Measurements from ENCODE around the gene CLEC16A. TPM values are rescaled to one million over a fixed set of nuclear protein-coding genes. Genes with fewer than 3 reads are reported as not detected.

CLEC16A gene
- total and polyA plus RNA-seq, 5 donors from 2014 or later, result 11.8 to 38.9 (median 12.3) TPM

DNA sequence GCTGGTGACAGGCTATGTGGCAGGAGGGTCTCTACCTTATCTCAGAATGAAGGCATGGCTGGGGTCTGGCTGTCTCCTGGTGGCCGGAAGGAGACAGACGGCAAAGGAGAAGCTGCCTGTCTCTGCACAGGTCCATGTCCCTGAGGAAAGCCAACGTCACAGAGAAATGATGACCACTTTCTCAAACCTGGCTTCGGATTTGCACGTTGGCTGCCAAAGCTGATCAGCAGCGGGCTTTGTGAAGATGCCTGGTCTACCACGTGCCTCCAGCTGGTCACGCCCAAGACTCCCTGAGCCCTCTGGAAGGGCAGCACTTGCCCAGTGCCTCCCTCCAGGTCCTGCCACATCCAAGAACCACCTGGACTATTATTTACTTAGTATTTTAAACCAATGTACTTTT, 10.5 kb upstream of the CLEC16A start:
- H3K4me1 Mint-ChIP-seq, result peaks cover 24 to 65% (median 43%) of the 10 kb centered on the region in 4 donors
- H3K36me3 Mint-ChIP-seq, result peaks cover 16% of the 10 kb centered on the region
- H3K9me3 Mint-ChIP-seq, result peaks cover 0 to 2% (median 0%) of the 10 kb centered on the region in 7 donors
- peaks cover 29% of the 10 kb centered on the region for H3K36me3 ChIP-seq (ENCODE audit: control insufficient read depth, insufficient read depth, low read length)
- H3K27ac Mint-ChIP-seq, result peak overlapping the region; percentile 25 to 68 (median 60)
- H3K4me1 ChIP-seq (ENCODE audit: control insufficient read depth, insufficient read depth, low read length, poor library complexity, severe bottlenecking), result peaks cover 35% of the 10 kb centered on the region
- no peaks in the 10 kb centered on the region for H3K27me3 Mint-ChIP-seq
- no peak for ATAC-seq (ENCODE audit: low read depth in 2 of 2)
- peak overlapping the region in 1 of 4 donors; percentile 13 for H3K4me3 Mint-ChIP-seq
- H3K9me3 ChIP-seq (ENCODE audit: control insufficient read depth in 2 of 2, low read length in 2 of 2), result no peaks in the 10 kb centered on the region
- no peak for DNase-seq
- no peak overlapping the region for H3K27ac ChIP-seq (ENCODE audit: insufficient read depth, low read length, poor library complexity, severe bottlenecking)
- H3K27me3 ChIP-seq (ENCODE audit: control insufficient read depth, insufficient read depth, low read length), result no peaks in the 10 kb centered on the region
- no peak overlapping the region for H3K4me3 ChIP-seq (ENCODE audit: low read depth, low read length)

GRCh38 chr16:10934325-10935107, 9.8 kb upstream of the CLEC16A start:
- no peak for DNase-seq
- peaks cover 0 to 2% (median 0%) of the 10 kb centered on the region in 7 donors for H3K9me3 Mint-ChIP-seq
- peak overlapping the region in 2 of 3 donors; percentile 43 to 68 for H3K27ac Mint-ChIP-seq
- peaks cover 16% of the 10 kb centered on the region for H3K36me3 Mint-ChIP-seq
- peaks cover 26% of the 10 kb centered on the region for H3K36me3 ChIP-seq (ENCODE audit: control insufficient read depth, insufficient read depth, low read length)
- peaks cover 41% of the 10 kb centered on the region for H3K4me1 ChIP-seq (ENCODE audit: control insufficient read depth, insufficient read depth, low read length, poor library complexity, severe bottlenecking)
- no peak for ATAC-seq (ENCODE audit: low read depth in 2 of 2)
- no peak overlapping the region for H3K27ac ChIP-seq (ENCODE audit: insufficient read depth, low read length, poor library complexity, severe bottlenecking)
- no peaks in the 10 kb centered on the region for H3K9me3 ChIP-seq (ENCODE audit: control insufficient read depth in 2 of 2, low read length in 2 of 2)
- H3K27me3 Mint-ChIP-seq, result no peaks in the 10 kb centered on the region
- H3K4me3 Mint-ChIP-seq, result peak overlapping the region in 2 of 4 donors; percentile 9 to 14
- no peaks in the 10 kb centered on the region for H3K27me3 ChIP-seq (ENCODE audit: control insufficient read depth, insufficient read depth, low read length)
- H3K4me3 ChIP-seq (ENCODE audit: low read depth, low read length), result no peak overlapping the region
- H3K4me1 Mint-ChIP-seq, result peaks cover 24 to 72% (median 48%) of the 10 kb centered on the region in 4 donors

- H3K36me3 ChIP-seq (ENCODE audit: control insufficient read depth, insufficient read depth, low read length), result peaks cover 25% of the 10 kb centered on the region
- H3K4me1 ChIP-seq (ENCODE audit: control insufficient read depth, insufficient read depth, low read length, poor library complexity, severe bottlenecking), result peaks cover 50% of the 10 kb centered on the region
- DNase-seq (no peak), ATAC-seq (ENCODE audit: low read depth in 2 of 2) (no peak)
- peak overlapping the region in 3 of 4 donors; percentile 8 to 54 (median 14) for H3K4me3 Mint-ChIP-seq
- H3K27me3 ChIP-seq (ENCODE audit: control insufficient read depth, insufficient read depth, low read length), result no peaks in the 10 kb centered on the region
- no peaks in the 10 kb centered on the region for H3K9me3 ChIP-seq (ENCODE audit: control insufficient read depth in 2 of 2, low read length in 2 of 2)
- H3K4me1 Mint-ChIP-seq, result peaks cover 25 to 77% (median 57%) of the 10 kb centered on the region in 4 donors
- no peaks in the 10 kb centered on the region for H3K27me3 Mint-ChIP-seq
- H3K4me3 ChIP-seq (ENCODE audit: low read depth, low read length), result no peak overlapping the region
- peaks cover 0 to under 1% (median 0%) of the 10 kb centered on the region in 7 donors for H3K9me3 Mint-ChIP-seq
- no peak overlapping the region for H3K27ac ChIP-seq (ENCODE audit: insufficient read depth, low read length, poor library complexity, severe bottlenecking)
- peak overlapping the region in 2 of 3 donors; percentile 5 to 41 for H3K27ac Mint-ChIP-seq
- peaks cover 12% of the 10 kb centered on the region for H3K36me3 Mint-ChIP-seq
These were observed 9.0 kb upstream of the CLEC16A start for GRCh38 chr16:10935226-10935915.

DNA sequence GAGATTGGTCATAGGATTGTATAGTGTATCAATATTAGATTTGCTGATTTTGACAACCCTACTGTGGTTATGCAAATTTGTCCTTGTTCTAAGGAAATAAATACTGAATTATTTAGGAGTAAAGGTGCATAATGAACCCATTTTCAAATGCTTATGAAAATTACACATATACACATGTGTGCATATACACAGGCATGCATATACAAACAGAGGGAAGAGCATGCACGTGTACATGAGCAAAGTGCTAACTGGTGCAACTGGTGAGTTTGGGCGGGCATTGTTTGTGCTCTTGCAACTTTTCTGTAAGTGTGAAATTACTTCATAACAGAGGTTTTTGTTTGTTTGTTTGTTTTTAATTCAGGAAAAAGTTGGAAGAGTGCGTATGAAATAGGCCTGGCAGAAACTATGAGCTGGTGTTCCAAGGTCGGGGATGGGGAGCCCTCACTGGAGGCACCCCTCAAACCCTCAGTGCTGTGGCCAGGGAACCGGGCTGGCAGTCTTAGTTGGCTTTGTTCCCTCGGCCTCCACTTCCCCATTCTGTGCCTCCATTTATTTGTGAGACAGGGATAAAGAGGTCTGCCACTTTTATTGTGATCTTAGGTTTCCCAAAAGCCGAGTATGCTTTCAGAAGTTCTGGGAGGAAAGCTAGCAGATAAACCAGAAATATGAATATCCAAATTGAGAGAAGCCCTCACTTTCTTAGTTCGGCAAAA, 7.9 kb upstream of the CLEC16A start:
- Mint-ChIP-seq H3K36me3 (peaks cover 12% of the 10 kb centered on the region), H3K27me3 (no peaks in the 10 kb centered on the region), H3K9me3 (peaks cover 0 to 1% (median 0%) of the 10 kb centered on the region in 7 donors), H3K4me1 (peaks cover 29 to 86% (median 63%) of the 10 kb centered on the region in 4 donors), H3K27ac (peak overlapping the region in 2 of 3 donors; percentile 27 to 41), H3K4me3 (peak overlapping the region; percentile 68 to 94 (median 86))
- Histone ChIP-seq H3K36me3 (ENCODE audit: control insufficient read depth, insufficient read depth, low read length) (peaks cover 23% of the 10 kb centered on the region), H3K27ac (ENCODE audit: insufficient read depth, low read length, poor library complexity, severe bottlenecking) (no peak overlapping the region), H3K4me1 (ENCODE audit: control insufficient read depth, insufficient read depth, low read length, poor library complexity, severe bottlenecking) (peaks cover 61% of the 10 kb centered on the region), H3K9me3 (ENCODE audit: control insufficient read depth in 2 of 2, low read length in 2 of 2) (no peaks in the 10 kb centered on the region), H3K27me3 (ENCODE audit: control insufficient read depth, insufficient read depth, low read length) (no peaks in the 10 kb centered on the region), H3K4me3 (ENCODE audit: low read depth, low read length) (no peak overlapping the region)
- ATAC-seq (ENCODE audit: low read depth in 2 of 2), result no peak
- no peak for DNase-seq

- Mint-ChIP-seq H3K36me3 (peaks cover 12% of the 10 kb centered on the region), H3K4me3 (peak overlapping the region; percentile 79 to 98 (median 94)), H3K4me1 (peaks cover 29 to 88% (median 63%) of the 10 kb centered on the region in 4 donors), H3K9me3 (peaks cover 0 to 1% (median 0%) of the 10 kb centered on the region in 7 donors), H3K27ac (peak overlapping the region; percentile 27 to 41 (median 38)), H3K27me3 (no peaks in the 10 kb centered on the region)
- ATAC-seq (ENCODE audit: low read depth in 2 of 2) (no peak), DNase-seq (peak in 1 of 3 donors; percentile 50)
- Histone ChIP-seq H3K4me3 (ENCODE audit: low read depth, low read length) (peak overlapping the region; percentile 62), H3K27me3 (ENCODE audit: control insufficient read depth, insufficient read depth, low read length) (no peaks in the 10 kb centered on the region), H3K4me1 (ENCODE audit: control insufficient read depth, insufficient read depth, low read length, poor library complexity, severe bottlenecking) (peaks cover 62% of the 10 kb centered on the region), H3K27ac (ENCODE audit: insufficient read depth, low read length, poor library complexity, severe bottlenecking) (no peak overlapping the region), H3K36me3 (ENCODE audit: control insufficient read depth, insufficient read depth, low read length) (peaks cover 17% of the 10 kb centered on the region), H3K9me3 (ENCODE audit: control insufficient read depth in 2 of 2, low read length in 2 of 2) (no peaks in the 10 kb centered on the region)
These were observed 7.1 kb upstream of the CLEC16A start for GRCh38 chr16:10937068-10937859.

DNA sequence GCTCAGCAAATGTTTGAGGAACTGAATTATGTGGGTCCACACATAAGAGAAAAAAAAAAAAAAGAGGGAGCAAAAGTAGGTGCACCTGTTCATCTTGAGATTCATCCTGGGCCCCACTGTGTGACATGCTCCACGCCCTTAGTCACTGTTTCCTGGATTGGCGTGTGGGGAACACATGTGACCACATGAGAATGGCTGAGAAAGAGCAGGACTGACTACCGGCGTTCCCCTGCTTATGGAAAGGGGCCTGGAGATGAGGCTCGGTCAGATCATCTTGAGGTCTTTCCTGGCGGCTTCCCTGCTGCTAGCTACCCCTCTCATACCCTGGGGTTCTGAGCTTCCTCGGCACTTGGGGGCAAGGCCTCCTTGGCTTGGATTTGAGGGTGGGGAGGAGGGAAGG, 6.0 kb upstream of the CLEC16A start:
- Histone ChIP-seq H3K36me3 (ENCODE audit: control insufficient read depth, insufficient read depth, low read length) (peaks cover 11% of the 10 kb centered on the region), H3K27ac (ENCODE audit: insufficient read depth, low read length, poor library complexity, severe bottlenecking) (no peak overlapping the region), H3K27me3 (ENCODE audit: control insufficient read depth, insufficient read depth, low read length) (no peaks in the 10 kb centered on the region), H3K4me1 (ENCODE audit: control insufficient read depth, insufficient read depth, low read length, poor library complexity, severe bottlenecking) (peaks cover 68% of the 10 kb centered on the region), H3K4me3 (ENCODE audit: low read depth, low read length) (peak overlapping the region; percentile 87), H3K9me3 (ENCODE audit: control insufficient read depth in 2 of 2, low read length in 2 of 2) (no peaks in the 10 kb centered on the region)
- H3K9me3 Mint-ChIP-seq, result peaks cover 0 to 1% (median 0%) of the 10 kb centered on the region in 7 donors
- H3K36me3 Mint-ChIP-seq, result peaks cover 8% of the 10 kb centered on the region
- DNase-seq (peak in 1 of 3 donors; percentile 49), ATAC-seq (ENCODE audit: low read depth in 2 of 2) (no peak)
- H3K27me3 Mint-ChIP-seq, result no peaks in the 10 kb centered on the region
- peak overlapping the region; percentile 65 to 94 (median 79) for H3K27ac Mint-ChIP-seq
- H3K4me3 Mint-ChIP-seq, result peak overlapping the region; percentile 90 to 98 (median 94)
- H3K4me1 Mint-ChIP-seq, result peaks cover 29 to 92% (median 65%) of the 10 kb centered on the region in 4 donors
